A549 (cell line): ENCODE results near the gene SYT5.

ENCODE experiments used
- CTCF ChIP-seq: fragments of >200 bp; sonication (Bioruptor Twin); formaldehyde crosslinking; IDR thresholded peaks from 3 replicates; pipeline ENCODE4 v1.5.1; 2016
- HOXB5 ChIP-seq: fragments of 250-450 bp; sonication (Bioruptor Pico); IDR thresholded peaks from 2 replicates; pipeline ENCODE4 v1.5.0; 2020; ENCODE audit warnings: mild to moderate bottlenecking, moderate library complexity
- MAFK ChIP-seq: fragments of 450-650 bp; IDR thresholded peaks from 2 replicates; pipeline ENCODE4 v1.6.1; 2014; ENCODE audit not compliant: partially characterized antibody
- MAX ChIP-seq: IDR thresholded peaks from 2 replicates; pipeline ENCODE4 v1.6.1; 2012
- MYC ChIP-seq: IDR thresholded peaks from 2 replicates; pipeline ENCODE4 v1.6.1; 2012; ENCODE audit warnings: mild to moderate bottlenecking, inconsistent platforms, low read length, improper control_type of control experiment, borderline replicate concordance
- RARB ChIP-seq: fragments of 250-450 bp; sonication (Bioruptor Pico); IDR thresholded peaks from 2 replicates; pipeline ENCODE4 v1.8.0; 2021; ENCODE audit warnings: mild to moderate bottlenecking, moderate library complexity

- TF ChIP-seq CTCF (no peak), RARB (CRISPR knock-in tag) (no peak), MAX (no peak), MAFK (no peak), MYC (no peak), HOXB5 (CRISPR knock-in tag) (no peak)
Measured at GRCh38 chr19:55134736-55135135, 45.4 kb downstream of the SYT5 start.
